Liver (tissue), 9 donors: ENCODE data around the gene VTCN1. TPM values are rescaled to one million over a fixed set of nuclear protein-coding genes. Genes with fewer than 3 reads are reported as not detected.

Experiments
- DNase-seq: peaks from one replicate; pipeline ENCODE4 v3.0.0-alpha.2; 2017; ENCODE audit warnings: low spot score
- H3K27ac ChIP-seq, 2 donors: one replicate each; pipeline ENCODE4 v1.7.0; 2013; ENCODE audit warnings: inconsistent platforms in 2 of 2, low read length in 2 of 2, control low read depth in 1 of 2, low read depth in 1 of 2, mild to moderate bottlenecking in 1 of 2
- H3K27me3 ChIP-seq, 4 donors: one replicate each; pipeline versions ENCODE4 v1.6.1 to v1.7.0; 2013; ENCODE audit warnings: low read length in 3 of 4, inconsistent platforms in 1 of 4, mild to moderate bottlenecking in 1 of 4, moderate library complexity in 1 of 4; ENCODE audit not compliant: control insufficient read depth in 4 of 4, insufficient read depth in 4 of 4
- H3K36me3 ChIP-seq, 4 donors: one replicate each; pipeline versions ENCODE4 v1.6.1 to v1.7.0; 2013; ENCODE audit warnings: low read length in 3 of 4, mild to moderate bottlenecking in 3 of 4, low read depth in 1 of 4, moderate library complexity in 1 of 4; ENCODE audit not compliant: control insufficient read depth in 4 of 4, insufficient read depth in 3 of 4
- H3K4me1 ChIP-seq, 4 donors: one replicate each; pipeline versions ENCODE4 v1.6.1 to v1.7.0; 2013; ENCODE audit warnings: low read length in 3 of 4, mild to moderate bottlenecking in 3 of 4, moderate library complexity in 1 of 4; ENCODE audit not compliant: control insufficient read depth in 4 of 4, insufficient read depth in 4 of 4
- H3K4me3 ChIP-seq, 3 donors: one replicate each; pipeline versions ENCODE4 v1.6.1 to v1.7.0; 2013; ENCODE audit warnings: low read length in 3 of 3, control low read depth in 1 of 3, low read depth in 1 of 3, mild to moderate bottlenecking in 1 of 3
- H3K9ac ChIP-seq, 2 donors: one replicate each; pipeline ENCODE4 v1.7.0; 2013; ENCODE audit warnings: low read length in 2 of 2, mild to moderate bottlenecking in 2 of 2, moderate library complexity in 2 of 2, control low read depth in 1 of 2, low read depth in 1 of 2
- H3K9me3 ChIP-seq, 4 donors: one replicate each; pipeline versions ENCODE4 v1.6.1 to v1.7.0; 2013; ENCODE audit warnings: low read length in 3 of 4; ENCODE audit not compliant: control insufficient read depth in 4 of 4
- ATF3 ChIP-seq: IDR thresholded peaks from 2 replicates; pipeline ENCODE4 v1.6.1; 2016; ENCODE audit warnings: antibody characterized with exemption
- CTCF ChIP-seq: fragments of 150-350 bp; IDR thresholded peaks from 2 replicates; pipeline ENCODE4 v1.5.1; 2017; ENCODE audit warnings: improper control_type of control experiment, low read depth, low read length; ENCODE audit not compliant: missing input control
- GABPA ChIP-seq, 2 donors: IDR thresholded peaks in 1 of 2; conservative IDR thresholded peaks in 1 of 2; 2 replicates each; pipeline ENCODE4 v1.6.1; 2016; ENCODE audit warnings: antibody characterized with exemption in 2 of 2, mild to moderate bottlenecking in 1 of 2, moderate library complexity in 1 of 2
- JUND ChIP-seq, 2 donors: IDR thresholded peaks; 2 replicates each; pipeline ENCODE4 v1.6.1; 2016; ENCODE audit warnings: antibody characterized with exemption in 2 of 2
- MAX ChIP-seq: IDR thresholded peaks from 2 replicates; pipeline ENCODE4 v1.6.1; 2016; ENCODE audit warnings: antibody characterized with exemption
- RAD21 ChIP-seq, 2 donors: IDR thresholded peaks; 2 replicates each; pipeline ENCODE4 v1.6.1; 2016; ENCODE audit warnings: antibody characterized with exemption in 2 of 2, mild to moderate bottlenecking in 2 of 2
- REST ChIP-seq: IDR thresholded peaks from 2 replicates; pipeline ENCODE4 v1.6.1; 2016; ENCODE audit warnings: antibody characterized with exemption, mild to moderate bottlenecking
- SP1 ChIP-seq: IDR thresholded peaks from 2 replicates; pipeline ENCODE4 v1.6.1; 2018; ENCODE audit warnings: antibody characterized with exemption, mild to moderate bottlenecking
- YY1 ChIP-seq: IDR thresholded peaks from 2 replicates; pipeline ENCODE4 v1.6.1; 2016; ENCODE audit warnings: antibody characterized with exemption, mild to moderate bottlenecking
- ZBTB33 ChIP-seq: IDR thresholded peaks from 2 replicates; pipeline ENCODE4 v1.6.1; 2016; ENCODE audit warnings: antibody characterized with exemption
- WGBS: extraction: QIAGEN DNeasy Blood & Tissue Kit; methylation state at CpG from one replicate; pipeline ENCODE4 v1.1.7; 2013; 5-methylcytosine and 5-hydroxymethylcytosine counted together
- polyA plus RNA-seq, 2 donors: library from polyadenylated mRNA; stranded (reverse) in 1 of 2; unstranded in 1 of 2; fragments of 200-250 nt in 1 of 2; fragments of >200 nt in 1 of 2; fragmentation: Nextera tagmentation in 1 of 2; extraction: Ambion mirVana in 1 of 2; gene quantifications; one replicate each; pipeline versions ENCODE4 v1.2.1 to v1.2.3, GENCODE V29; 2013 to 2015
- total RNA-seq, 2 donors: library from RNA; depleted of rRNA; stranded (reverse); fragments of >200 nt; gene quantifications; one replicate each; pipeline ENCODE4 v1.2.3, GENCODE V29; 2014
- donor health status: healthy.
- donor health status: healthy.
- donor health status: healthy.
- donor health status: healthy.
- donor health status: healthy.

Gene VTCN1
- total and polyA plus RNA-seq, 4 donors, result 0.28 to 1.0 (median 0.45) TPM

- TF ChIP-seq CTCF, result no peak
- peaks cover 0 to 2% (median under 1%) of the 10 kb centered on the region in 4 donors for H3K36me3 ChIP-seq
- H3K27ac ChIP-seq, result no peak overlapping the region
- WGBS, result 94% methylated on average over 2 of the region's 2 CpGs
- no peak overlapping the region for H3K9ac ChIP-seq
- DNase-seq, result no peak
- H3K9me3 ChIP-seq, result no peaks in the 10 kb centered on the region
- H3K4me1 ChIP-seq, result no peaks in the 10 kb centered on the region
- H3K27me3 ChIP-seq, result no peaks in the 10 kb centered on the region
- no peak overlapping the region for H3K4me3 ChIP-seq
Observed at GRCh38 chr1:117106478-117106877, 104.2 kb downstream of the VTCN1 start.

- H3K27me3 ChIP-seq, result no peaks in the 10 kb centered on the region
- no peak for DNase-seq
- H3K9ac ChIP-seq, result no peak overlapping the region
- H3K4me3 ChIP-seq, result no peak overlapping the region
- H3K36me3 ChIP-seq, result peaks cover 0 to 2% (median under 1%) of the 10 kb centered on the region in 4 donors
- H3K9me3 ChIP-seq, result no peaks in the 10 kb centered on the region
- H3K27ac ChIP-seq, result no peak overlapping the region
- H3K4me1 ChIP-seq, result no peaks in the 10 kb centered on the region
- TF ChIP-seq CTCF (no peak), ZBTB33 (no peak), ATF3 (no peak), YY1 (no peak), REST (no peak), SP1 (no peak), RAD21 (IDR thresholded peaks at IDR 0.05) (no peak), MAX (no peak), GABPA (IDR thresholded peaks at IDR 0.05 in 1 of 2, conservative IDR thresholded peaks at IDR 0.05 in 1 of 2) (no peak), JUND (IDR thresholded peaks at IDR 0.05) (no peak)
Observed at GRCh38 chr1:117105722-117106121, 105.0 kb downstream of the VTCN1 start.
